ENCODE measurements around the gene FAM89B.
"Not testable (repeated sequence)": the region's sequence is repeated elsewhere in the genome, so short reads cannot be mapped to it uniquely, and the experiment has no call there.

FAM89B gene

GRCh38 chr11:65556470-65557279 lies 15.7 kb upstream of the FAM89B start:
- DNase-seq (ENCODE audit: low read depth in 2 of 3, low spot score in 1 of 3) = no peak

DNA sequence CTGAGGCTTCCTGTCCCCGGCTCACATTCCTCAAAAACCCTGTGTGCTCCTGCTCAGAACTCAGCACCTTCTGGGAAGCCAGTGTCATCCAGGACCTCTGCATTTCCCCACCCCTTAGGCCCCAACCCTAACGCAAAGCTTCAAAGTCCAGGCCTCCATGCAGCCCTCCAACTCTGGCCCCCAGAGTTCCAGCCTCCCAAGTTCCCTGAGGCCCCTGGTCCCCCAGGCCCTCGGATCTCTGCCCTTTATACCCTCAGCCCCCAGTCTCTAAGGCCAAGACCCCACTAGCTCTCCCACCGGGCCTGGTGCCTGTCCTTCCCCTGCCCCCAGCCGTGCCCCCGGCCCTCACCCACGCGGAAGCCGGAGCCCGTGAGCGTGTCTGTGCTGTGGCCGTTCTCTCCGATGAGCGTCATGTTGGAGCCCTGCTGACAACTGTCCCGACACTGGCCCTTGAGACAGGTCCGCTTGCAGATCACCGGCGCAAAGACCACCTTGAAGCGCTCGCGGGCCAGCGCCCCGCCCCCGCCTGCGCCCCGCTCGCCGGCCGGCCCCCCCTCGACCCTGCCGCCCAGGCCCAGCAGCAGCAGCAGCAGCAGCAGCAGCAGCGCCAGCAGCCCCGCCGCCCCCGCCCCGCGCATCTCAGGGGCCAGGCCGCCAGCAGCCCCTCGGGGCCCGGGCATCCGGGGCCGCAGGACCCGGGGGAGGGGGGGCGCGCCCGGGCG lies 14.9 kb upstream of the FAM89B start:
- no peak for DNase-seq (ENCODE audit: low read depth in 2 of 3, low spot score in 1 of 3)

GRCh38 chr11:65558002-65558929 lies 14.1 kb upstream of the FAM89B start, which contains the start of gene LTBP3:
TSS of gene LTBP3 (minus strand) at chr11:65558359. CDS start at chr11:65557959, 400 bp downstream.
- DNase-seq (ENCODE audit: low read depth in 2 of 3, low spot score in 1 of 3) = no peak

DNA sequence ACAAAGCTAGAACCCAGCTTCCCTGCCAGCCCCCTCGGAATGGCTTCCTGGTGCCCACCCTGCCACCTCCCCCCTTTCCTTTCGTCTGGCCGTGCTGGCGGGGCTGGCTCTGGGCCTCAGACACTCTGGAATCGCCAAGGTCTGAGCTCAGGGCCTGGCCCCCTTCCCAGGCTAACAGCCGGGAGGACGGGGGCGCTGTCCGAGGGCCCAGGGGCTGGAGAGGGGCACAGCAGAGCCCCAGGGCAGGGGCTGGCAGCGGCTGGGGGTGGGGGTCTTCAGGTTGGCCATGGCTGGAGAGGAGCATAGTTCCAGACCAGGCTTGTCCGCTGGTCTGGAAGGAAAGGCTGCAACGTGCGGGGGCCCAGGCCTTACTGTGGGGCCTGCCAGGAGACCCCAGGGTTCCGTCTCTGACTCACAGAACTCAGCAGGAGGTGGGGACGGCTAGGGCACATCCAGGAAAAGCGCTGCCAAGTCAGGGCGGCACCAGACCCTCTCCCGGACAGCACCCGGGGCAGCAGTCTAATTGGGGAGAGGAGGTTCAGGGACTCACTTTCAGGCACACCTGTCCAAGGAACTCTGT lies 13.3 kb upstream of the FAM89B start:
- DNase-seq (ENCODE audit: low read depth in 2 of 3, low spot score in 1 of 3) = no peak

GRCh38 chr11:65559535-65559934 lies 12.8 kb upstream of the FAM89B start:
- no peak for DNase-seq (ENCODE audit: low read depth in 2 of 3, low spot score in 1 of 3)

GRCh38 chr11:65559951-65560537 lies 12.3 kb upstream of the FAM89B start:
- no peak for DNase-seq (ENCODE audit: low read depth in 2 of 3, low spot score in 1 of 3)

GRCh38 chr11:65560555-65561418 lies 11.6 kb upstream of the FAM89B start:
- no peak for DNase-seq (ENCODE audit: low read depth in 2 of 3, low spot score in 1 of 3)

GRCh38 chr11:65562020-65562419 lies 10.3 kb upstream of the FAM89B start:
- no peak for DNase-seq (ENCODE audit: low read depth in 2 of 3, low spot score in 1 of 3)

GRCh38 chr11:65562788-65563187 lies 9.6 kb upstream of the FAM89B start:
- no peak for DNase-seq (ENCODE audit: low read depth in 2 of 3, low spot score in 1 of 3)

DNA sequence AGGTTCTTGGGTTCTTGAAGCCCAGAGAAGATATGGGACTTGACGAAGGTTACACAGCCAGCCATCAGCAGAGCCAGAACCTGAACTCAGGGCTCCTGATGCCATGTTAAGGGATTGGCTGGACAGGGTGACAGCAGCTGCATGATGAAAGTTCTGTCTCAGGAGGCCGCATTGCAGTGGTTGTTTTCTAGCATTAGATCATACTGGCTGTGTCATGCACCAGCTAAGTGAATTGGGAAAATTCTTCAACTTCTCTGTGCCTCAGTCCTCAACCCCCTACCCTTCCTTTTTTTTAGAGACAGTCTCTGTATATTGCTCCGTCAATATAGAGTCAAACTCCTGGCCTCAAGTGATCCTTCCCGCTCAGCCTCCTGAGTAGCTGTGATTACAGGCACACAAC lies 8.7 kb upstream of the FAM89B start:
- DNase-seq (ENCODE audit: low read depth in 2 of 3, low spot score in 1 of 3) = no peak

GRCh38 chr11:65564879-65565559 lies 7.3 kb upstream of the FAM89B start:
- not testable (repeated sequence) for DNase-seq (ENCODE audit: low read depth in 2 of 3, low spot score in 1 of 3)

GRCh38 chr11:65565624-65566453 lies 6.5 kb upstream of the FAM89B start:
- no peak for DNase-seq (ENCODE audit: low read depth in 2 of 3, low spot score in 1 of 3)

DNA sequence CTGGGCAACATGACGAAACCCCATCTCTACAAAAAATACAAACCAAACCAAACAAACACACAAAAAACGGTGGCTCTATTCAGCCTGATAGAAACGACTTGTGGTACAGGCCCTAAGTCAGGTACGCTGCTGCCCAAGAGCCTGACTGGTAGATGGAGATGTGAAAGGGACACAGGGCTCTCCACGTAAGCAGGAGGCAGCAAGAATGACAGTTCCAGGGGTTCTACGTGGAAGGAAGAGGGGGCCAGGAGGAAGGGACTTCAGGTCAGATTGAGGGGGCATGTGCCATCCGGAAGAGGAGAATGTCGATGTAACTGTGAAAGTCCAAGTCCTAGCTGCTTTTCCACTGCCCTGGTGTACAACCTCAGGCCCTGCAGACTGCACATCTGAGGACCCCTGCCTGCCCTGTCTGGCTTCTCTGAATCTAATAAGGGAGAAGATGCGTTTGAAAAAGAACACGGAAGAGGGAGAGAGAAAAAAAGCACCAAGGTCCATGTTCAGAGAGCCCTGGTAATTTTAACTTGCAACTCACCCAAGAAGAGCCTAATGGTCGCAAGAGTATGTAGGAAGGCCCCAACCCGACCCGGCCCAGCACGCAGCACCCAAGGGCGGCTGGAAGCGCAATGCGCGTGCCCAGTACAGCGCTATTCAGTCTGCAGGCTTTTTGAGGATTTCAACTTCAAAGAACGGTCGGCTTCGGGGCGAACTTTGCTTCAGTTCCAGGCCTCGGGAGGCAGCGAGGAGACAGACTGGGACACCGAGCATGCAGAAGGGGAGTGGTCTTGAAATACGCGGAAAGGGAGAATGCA lies 3.0 kb upstream of the FAM89B start:
- DNase-seq (ENCODE audit: low read depth in 2 of 3, low spot score in 1 of 3) = peak in 1 of 3 donors; percentile 62

- DNase-seq (ENCODE audit: low read depth in 2 of 3, low spot score in 1 of 3) = peak; percentile 97 to 99 (median 99)
These were observed 2.1 kb upstream of the FAM89B start, which contains the start of gene ZNRD2 for GRCh38 chr11:65569973-65570918. TSS of gene ZNRD2 (plus strand) at chr11:65570477. CDS start at chr11:65570492, 15 bp downstream.

DNA sequence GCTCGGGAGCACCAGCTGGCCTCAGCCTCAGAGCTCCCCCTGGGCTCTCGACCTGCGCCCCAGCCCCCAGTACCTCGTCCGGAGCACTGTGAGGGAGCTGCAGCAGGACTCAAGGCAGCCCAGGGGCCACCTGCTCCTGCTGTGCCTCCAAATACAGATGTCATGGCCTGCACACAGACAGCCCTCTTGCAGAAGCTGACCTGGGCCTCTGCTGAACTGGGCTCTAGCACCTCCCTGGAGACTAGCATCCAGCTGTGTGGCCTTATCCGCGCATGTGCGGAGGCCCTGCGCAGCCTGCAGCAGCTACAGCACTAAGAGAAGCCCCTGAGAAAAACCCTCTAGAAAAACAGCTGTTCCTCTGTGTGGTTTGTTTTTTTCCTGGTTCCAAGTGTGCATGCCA lies 918 bp upstream of the FAM89B start:
- DNase-seq (ENCODE audit: low read depth in 2 of 3, low spot score in 1 of 3) = no peak

GRCh38 chr11:65571940-65572339 lies 398 bp upstream of the FAM89B start:
- no peak for DNase-seq (ENCODE audit: low read depth in 2 of 3, low spot score in 1 of 3)
